Activated naive CD4-positive, alpha-beta T cell treated with anti-CD3 and anti-CD28 coated beads, Interleukin-2, amount 50 U/mL, for 24 hours (primary cell): ENCODE results near the gene INPP5B.

Experiments
- H3K27ac Mint-ChIP-seq: one replicate; pipeline ENCODE4 v1.8.0; 2021; ENCODE audit warnings: mild to moderate bottlenecking, mixed read lengths
- H3K27me3 Mint-ChIP-seq: one replicate; pipeline ENCODE4 v1.8.0; 2021; ENCODE audit warnings: mixed read lengths
- H3K36me3 Mint-ChIP-seq: one replicate; pipeline ENCODE4 v1.8.0; 2021; ENCODE audit warnings: mixed read lengths
- H3K4me1 Mint-ChIP-seq: one replicate; pipeline ENCODE4 v1.8.0; 2021; ENCODE audit warnings: mixed read lengths
- H3K4me3 Mint-ChIP-seq: one replicate; pipeline ENCODE4 v1.8.0; 2021; ENCODE audit warnings: mild to moderate bottlenecking, mixed read lengths
- H3K9me3 Mint-ChIP-seq: one replicate; pipeline ENCODE4 v1.8.0; 2021; ENCODE audit warnings: mixed read lengths

Gene INPP5B

DNA sequence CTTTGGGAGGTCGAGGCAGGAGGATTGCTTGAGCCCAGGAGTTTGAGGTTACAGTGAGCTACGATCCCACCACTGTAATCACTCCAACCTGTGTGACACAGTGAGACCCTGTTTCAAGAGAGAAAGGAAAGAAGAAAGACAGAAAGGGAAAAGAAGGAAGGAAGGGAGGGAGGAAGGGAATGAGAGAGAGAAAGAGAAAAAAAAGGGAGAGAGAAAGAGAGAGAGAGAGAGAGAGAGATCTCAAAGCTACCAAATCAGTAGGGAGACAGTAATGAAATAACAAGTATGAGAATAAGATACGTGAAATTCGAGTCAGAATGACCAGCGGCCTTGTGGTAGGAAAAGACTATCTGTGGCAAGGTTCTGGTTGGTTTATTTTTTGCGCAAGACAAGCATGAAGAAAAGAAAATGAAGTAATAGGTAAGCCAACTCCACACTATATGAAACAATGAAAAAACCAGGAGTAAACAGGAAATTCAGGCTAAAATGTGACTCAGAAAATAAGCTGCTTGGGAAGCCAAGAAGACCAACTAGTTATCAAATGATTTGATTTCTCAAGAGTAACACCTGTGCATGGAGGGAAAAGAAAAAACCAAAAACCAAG lies 96.4 kb downstream of the INPP5B start:
- Mint-ChIP-seq H3K27ac (no peak overlapping the region), H3K4me3 (no peak overlapping the region), H3K4me1 (peaks cover 57% of the 10 kb centered on the region), H3K27me3 (no peaks in the 10 kb centered on the region), H3K36me3 (peaks cover 8% of the 10 kb centered on the region), H3K9me3 (no peaks in the 10 kb centered on the region)

DNA sequence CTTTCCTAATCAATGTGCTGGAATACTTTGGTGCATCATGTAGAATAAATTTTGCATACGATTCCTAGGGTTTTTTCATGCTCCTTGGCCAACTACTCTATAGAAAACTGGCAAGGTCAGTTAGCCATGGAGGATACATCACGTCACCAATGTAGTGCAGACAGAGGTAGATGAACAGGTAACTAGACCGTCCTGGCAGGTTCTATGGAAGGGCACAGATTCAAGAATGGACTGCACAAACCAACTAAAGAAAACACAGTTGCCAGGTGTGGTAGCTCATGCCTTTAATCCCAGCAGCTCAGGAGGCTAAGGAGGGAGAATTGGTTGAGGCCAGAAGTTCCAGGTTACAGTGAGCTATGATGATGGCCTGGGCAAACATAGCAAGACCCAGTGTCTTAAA lies 97.4 kb downstream of the INPP5B start:
- H3K4me3 Mint-ChIP-seq, result no peak overlapping the region
- H3K4me1 Mint-ChIP-seq, result peaks cover 57% of the 10 kb centered on the region
- H3K36me3 Mint-ChIP-seq, result peaks cover 7% of the 10 kb centered on the region
- no peaks in the 10 kb centered on the region for H3K27me3 Mint-ChIP-seq
- H3K27ac Mint-ChIP-seq, result no peak overlapping the region
- no peaks in the 10 kb centered on the region for H3K9me3 Mint-ChIP-seq

DNA sequence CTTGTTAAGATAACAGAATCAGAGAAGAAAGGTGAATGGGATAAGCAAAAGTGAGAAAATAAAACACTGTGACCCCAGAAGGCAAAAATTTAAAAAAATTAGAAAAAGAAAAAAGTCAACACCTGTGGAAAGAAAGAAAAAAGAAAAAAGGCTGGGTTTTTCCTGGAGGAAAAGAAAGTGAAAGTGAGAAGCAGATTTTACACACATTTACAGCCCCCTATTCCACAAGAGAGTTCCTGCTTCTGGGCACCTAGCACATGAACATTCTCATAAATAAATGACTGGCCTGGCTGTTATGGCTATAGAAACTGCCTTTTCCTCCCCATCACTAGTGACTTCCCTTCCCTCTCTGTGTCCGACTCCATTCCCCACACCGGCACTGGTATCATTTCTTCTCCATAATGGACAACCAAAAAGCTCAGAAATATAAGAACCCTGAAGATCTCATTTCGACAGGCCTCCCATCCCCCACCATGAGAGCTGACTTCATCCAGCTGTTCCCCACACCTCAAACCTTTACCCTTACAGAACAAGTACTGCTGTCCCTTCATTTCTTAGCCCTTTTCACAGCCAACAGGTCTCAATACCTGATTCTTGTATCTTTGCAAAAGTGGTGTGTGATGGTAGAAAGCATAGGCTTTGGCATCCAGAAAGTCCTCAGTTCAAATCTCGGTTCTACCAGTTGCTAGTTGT lies 100.1 kb downstream of the INPP5B start:
- Mint-ChIP-seq H3K4me1 (peaks cover 58% of the 10 kb centered on the region), H3K36me3 (peaks cover 4% of the 10 kb centered on the region), H3K4me3 (peak overlapping the region; percentile 59), H3K27me3 (no peaks in the 10 kb centered on the region), H3K27ac (peak overlapping the region; percentile 52), H3K9me3 (no peaks in the 10 kb centered on the region)

DNA sequence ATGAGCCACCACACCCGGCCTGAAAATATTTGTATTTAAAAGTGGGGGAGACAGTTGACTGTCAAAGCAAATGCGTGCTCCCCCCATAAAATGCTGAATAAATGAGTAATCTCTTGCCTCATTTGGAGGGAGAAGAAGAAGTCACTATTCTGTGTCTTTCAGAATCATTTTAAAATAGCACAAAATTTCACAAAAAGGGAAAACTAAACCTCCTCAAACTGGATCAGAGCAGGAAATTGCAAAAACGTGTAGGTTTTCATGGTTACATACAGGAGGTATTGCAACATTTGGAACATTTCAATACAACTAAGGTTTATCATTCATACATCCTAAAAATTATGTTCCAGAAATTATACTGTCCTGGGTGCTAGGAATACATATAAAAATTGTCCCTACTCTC lies 101.1 kb downstream of the INPP5B start:
- Mint-ChIP-seq H3K4me3 (peak overlapping the region; percentile 59), H3K9me3 (no peaks in the 10 kb centered on the region), H3K4me1 (peaks cover 58% of the 10 kb centered on the region), H3K36me3 (peaks cover 4% of the 10 kb centered on the region), H3K27me3 (no peaks in the 10 kb centered on the region), H3K27ac (peak overlapping the region; percentile 13)

DNA sequence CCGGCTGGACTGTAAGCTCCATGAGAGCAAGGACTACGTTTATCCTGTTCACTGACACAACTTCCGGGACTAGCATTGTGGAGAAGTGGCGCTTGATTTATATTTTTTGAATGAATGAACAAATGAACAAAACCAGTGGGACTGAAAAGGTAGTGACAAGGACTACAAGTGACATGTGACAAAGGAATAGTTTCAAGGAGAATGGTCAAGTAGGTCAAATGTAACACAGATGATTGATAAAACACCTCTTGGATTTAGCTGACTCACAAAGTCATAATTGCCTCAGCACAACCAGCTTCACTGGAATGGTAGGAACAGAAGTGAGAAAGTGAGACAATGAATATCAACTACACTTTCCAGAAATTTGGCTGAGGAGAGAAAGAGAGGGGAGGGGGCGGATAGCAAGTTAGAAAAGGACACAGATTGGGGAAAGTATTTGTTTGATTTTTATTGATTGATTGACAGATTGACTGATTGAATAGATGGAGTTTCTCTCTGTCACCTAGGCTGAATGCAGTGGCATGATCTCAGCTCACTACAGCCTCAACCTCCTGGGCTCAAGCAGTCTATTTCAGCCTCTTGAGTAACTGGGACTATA lies 101.7 kb downstream of the INPP5B start:
- Mint-ChIP-seq H3K27ac (peak overlapping the region; percentile 60), H3K27me3 (no peaks in the 10 kb centered on the region), H3K9me3 (no peaks in the 10 kb centered on the region), H3K36me3 (peaks cover 4% of the 10 kb centered on the region), H3K4me3 (no peak overlapping the region), H3K4me1 (peaks cover 58% of the 10 kb centered on the region)

DNA sequence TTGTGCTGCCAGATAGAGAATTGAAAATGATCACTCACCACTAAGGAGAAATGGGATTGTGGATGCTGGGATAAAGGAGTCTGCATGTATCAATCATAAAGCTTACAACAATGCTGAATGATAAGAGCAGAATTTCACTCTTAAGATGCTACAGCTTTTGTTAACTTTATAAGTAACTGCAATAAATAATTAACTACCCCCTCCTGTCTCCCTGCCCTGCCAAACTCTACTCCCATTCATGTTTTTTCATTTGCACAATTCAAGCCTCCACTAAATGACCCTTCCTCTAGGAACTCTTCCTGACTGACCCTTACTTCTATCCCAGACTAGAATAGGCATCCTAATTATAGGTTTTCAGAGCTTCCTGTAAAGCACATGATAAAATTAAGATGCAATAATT lies 102.3 kb downstream of the INPP5B start:
- no peak overlapping the region for H3K27ac Mint-ChIP-seq
- H3K36me3 Mint-ChIP-seq, result peaks cover 7% of the 10 kb centered on the region
- no peaks in the 10 kb centered on the region for H3K9me3 Mint-ChIP-seq
- H3K4me3 Mint-ChIP-seq, result no peak overlapping the region
- peaks cover 58% of the 10 kb centered on the region for H3K4me1 Mint-ChIP-seq
- H3K27me3 Mint-ChIP-seq, result no peaks in the 10 kb centered on the region

DNA sequence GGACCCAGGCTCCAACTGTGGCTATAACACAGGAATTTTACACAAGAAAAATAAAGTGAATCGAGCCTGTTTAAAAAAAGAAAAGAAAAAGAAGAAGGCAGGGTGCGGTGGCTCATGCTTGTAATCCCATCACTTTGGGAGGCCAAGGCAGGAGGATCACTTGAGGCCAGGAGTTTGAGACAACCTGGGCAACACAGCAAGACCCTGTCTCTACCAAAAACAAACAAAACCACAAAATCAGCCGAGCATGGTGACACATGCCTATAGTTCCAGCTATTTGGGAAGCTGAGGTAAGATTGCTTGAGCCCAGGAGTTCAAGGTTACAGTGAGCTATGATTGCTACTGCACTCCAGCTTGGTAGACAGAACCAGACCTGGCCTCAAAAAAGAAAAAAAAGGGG lies 105.2 kb downstream of the INPP5B start:
- Mint-ChIP-seq H3K9me3 (no peaks in the 10 kb centered on the region), H3K27me3 (no peaks in the 10 kb centered on the region), H3K27ac (no peak overlapping the region), H3K4me1 (peaks cover 38% of the 10 kb centered on the region), H3K36me3 (peaks cover 11% of the 10 kb centered on the region), H3K4me3 (no peak overlapping the region)

DNA sequence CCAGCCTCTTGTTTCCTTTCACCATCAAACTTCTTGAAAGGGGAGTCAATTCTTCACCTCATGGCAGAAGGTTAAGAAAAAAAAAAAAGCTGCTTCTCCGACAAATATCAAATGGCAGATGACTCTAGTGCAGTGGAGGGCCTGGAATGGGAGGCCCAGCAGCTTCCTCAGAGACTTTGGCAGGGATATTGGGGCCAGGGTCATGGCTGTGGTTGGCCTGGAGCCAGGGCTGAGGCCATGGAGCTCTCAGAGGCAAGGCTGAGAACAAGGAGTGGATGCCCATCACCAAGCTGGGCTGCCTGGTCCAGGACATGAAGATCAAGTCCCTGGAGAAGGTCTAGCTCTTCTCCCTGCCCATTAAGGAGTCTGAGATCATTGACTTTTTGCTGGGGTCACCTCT lies 106.1 kb downstream of the INPP5B start:
- Mint-ChIP-seq H3K36me3 (peaks cover 11% of the 10 kb centered on the region), H3K9me3 (no peaks in the 10 kb centered on the region), H3K27me3 (no peaks in the 10 kb centered on the region), H3K4me1 (peaks cover 28% of the 10 kb centered on the region), H3K27ac (no peak overlapping the region), H3K4me3 (no peak overlapping the region)

DNA sequence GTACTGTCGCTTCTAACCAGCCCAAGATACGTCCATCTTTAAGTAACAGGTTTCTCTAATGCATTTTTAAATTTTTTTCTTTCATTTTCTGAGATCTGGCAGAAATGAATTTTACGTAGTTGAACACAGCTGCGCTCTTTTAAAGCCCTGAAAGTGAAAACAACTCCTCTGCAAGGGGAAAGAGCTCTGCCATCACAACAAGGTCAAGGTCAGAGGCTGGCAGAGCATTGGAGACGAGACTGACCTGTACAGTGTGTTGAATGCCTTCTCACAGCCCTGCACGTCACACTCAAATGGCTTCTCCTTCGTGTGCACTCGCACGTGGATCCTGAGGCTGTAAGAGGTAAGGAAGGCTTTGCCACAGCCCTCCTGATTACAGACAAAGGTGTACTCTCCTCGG lies 107.2 kb downstream of the INPP5B start:
- Mint-ChIP-seq H3K4me1 (peaks cover 18% of the 10 kb centered on the region), H3K27me3 (no peaks in the 10 kb centered on the region), H3K4me3 (no peak overlapping the region), H3K27ac (no peak overlapping the region), H3K36me3 (peaks cover 13% of the 10 kb centered on the region), H3K9me3 (no peaks in the 10 kb centered on the region)

DNA sequence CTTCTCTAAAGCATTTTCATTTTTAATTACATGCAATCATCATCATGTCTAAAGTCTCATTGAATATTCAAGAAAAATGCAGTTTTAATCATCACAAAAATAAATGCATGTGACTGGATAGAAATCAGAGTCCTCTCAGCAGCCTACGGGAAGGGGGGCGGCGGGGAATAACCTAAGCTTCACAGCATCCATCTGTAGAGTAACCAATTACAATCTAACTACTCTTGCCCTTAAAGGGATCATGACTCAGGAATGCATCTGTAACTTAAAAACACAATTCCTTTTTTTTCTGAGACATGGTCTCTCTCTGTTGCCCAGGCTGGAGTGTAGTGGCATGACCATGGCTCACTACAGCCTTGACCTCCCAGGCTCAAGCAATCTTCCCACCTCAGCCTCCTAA lies 110.1 kb downstream of the INPP5B start:
- no peak overlapping the region for H3K27ac Mint-ChIP-seq
- H3K4me1 Mint-ChIP-seq, result no peaks in the 10 kb centered on the region
- H3K27me3 Mint-ChIP-seq, result no peaks in the 10 kb centered on the region
- no peaks in the 10 kb centered on the region for H3K9me3 Mint-ChIP-seq
- H3K36me3 Mint-ChIP-seq, result peaks cover 21% of the 10 kb centered on the region
- no peak overlapping the region for H3K4me3 Mint-ChIP-seq

DNA sequence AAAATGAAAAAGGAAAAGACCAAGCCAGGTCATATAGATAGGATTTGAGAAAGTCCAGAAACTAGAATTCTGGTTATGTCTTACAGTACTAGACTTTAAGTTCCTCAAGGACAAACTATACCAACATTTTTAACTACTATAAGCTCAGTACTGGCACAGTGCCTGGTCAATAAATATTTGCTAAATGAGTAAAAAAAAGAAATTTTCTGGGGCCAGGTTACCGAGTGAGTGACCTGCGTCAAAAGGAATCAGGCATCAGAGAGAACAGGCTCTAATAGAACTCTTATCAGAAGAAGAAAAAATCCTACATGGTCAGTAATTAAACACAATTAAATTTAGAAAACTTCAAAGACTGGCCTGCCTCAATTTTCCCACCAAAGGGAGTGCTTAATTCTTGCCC lies 115.0 kb downstream of the INPP5B start:
- H3K4me1 Mint-ChIP-seq, result no peaks in the 10 kb centered on the region
- H3K4me3 Mint-ChIP-seq, result no peak overlapping the region
- H3K9me3 Mint-ChIP-seq, result no peaks in the 10 kb centered on the region
- H3K36me3 Mint-ChIP-seq, result peaks cover 25% of the 10 kb centered on the region
- no peaks in the 10 kb centered on the region for H3K27me3 Mint-ChIP-seq
- no peak overlapping the region for H3K27ac Mint-ChIP-seq

DNA sequence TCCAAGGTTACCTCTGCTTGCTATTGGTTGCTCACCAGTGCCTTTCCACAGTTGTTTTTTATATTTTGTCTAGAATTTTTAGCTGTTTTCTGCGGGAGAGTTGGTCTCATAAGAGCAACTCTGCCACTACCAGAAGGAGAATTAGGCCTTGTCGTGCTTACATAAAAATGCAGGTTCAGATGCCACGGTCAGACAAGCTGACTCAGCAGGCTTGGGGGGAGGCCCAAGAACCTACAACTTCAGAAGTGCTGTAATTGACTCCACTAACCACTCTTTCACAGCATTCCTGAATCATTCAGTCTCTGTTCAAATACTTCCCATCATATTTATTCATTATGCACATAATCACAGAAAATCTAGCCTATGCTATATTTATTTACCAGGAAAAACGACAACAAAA lies 115.7 kb downstream of the INPP5B start:
- H3K9me3 Mint-ChIP-seq, result no peaks in the 10 kb centered on the region
- H3K4me3 Mint-ChIP-seq, result no peak overlapping the region
- H3K4me1 Mint-ChIP-seq, result no peaks in the 10 kb centered on the region
- no peak overlapping the region for H3K27ac Mint-ChIP-seq
- H3K36me3 Mint-ChIP-seq, result peaks cover 25% of the 10 kb centered on the region
- no peaks in the 10 kb centered on the region for H3K27me3 Mint-ChIP-seq

DNA sequence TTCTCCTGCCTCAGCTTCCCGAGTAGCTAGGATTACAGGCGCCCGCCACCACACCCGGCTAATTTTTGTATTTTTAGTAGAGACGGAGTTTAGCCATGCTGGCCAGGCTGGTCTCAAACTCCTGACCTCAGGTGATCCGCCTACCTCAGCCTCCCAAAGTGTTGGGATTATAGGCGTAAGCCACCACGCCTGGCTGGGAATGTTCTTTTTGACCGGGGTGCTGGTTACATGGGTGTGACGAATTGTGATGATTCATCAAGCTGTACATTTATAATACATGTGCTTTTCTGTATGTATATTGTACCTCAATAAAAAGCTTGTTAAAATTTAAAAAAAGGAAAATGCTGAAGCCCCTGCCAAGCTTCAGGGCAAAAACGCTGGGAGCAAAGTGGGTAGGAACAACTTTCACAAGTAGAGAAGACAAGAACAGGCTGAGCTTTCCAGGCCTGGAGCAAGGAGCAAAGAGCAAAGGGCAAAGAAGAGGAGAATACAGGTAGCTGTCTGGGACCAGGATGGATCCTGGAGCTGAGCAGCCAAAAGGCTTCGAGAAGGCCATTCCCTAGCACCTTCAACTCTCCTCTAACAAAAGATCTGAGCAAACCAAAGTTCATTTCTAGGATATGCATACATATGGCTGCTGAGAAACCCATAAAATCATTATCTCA lies 118.3 kb downstream of the INPP5B start:
- no peaks in the 10 kb centered on the region for H3K9me3 Mint-ChIP-seq
- no peak overlapping the region for H3K27ac Mint-ChIP-seq
- H3K4me3 Mint-ChIP-seq, result no peak overlapping the region
- H3K27me3 Mint-ChIP-seq, result no peaks in the 10 kb centered on the region
- peaks cover 21% of the 10 kb centered on the region for H3K36me3 Mint-ChIP-seq
- peaks cover 9% of the 10 kb centered on the region for H3K4me1 Mint-ChIP-seq

DNA sequence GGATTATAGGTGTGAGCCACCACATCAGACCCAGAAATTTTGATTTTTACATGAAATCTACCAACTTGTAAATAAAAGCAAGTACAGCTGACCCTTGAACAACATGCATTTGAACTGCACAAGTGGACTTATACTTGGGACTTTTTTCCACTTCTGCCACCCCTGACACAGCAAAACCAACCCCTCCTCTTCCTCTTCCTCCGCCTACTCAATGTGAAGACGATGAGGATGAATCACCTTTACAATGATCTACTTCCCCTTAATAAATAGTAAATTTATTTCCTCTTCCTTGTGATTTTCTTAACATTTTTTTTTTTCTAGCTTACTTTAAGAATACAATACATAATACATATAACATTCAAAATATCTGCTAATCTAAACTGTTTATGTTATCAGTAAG lies 121.3 kb downstream of the INPP5B start:
- no peaks in the 10 kb centered on the region for H3K27me3 Mint-ChIP-seq
- no peak overlapping the region for H3K4me3 Mint-ChIP-seq
- H3K27ac Mint-ChIP-seq, result peak overlapping the region; percentile 72
- peaks cover 16% of the 10 kb centered on the region for H3K4me1 Mint-ChIP-seq
- H3K9me3 Mint-ChIP-seq, result no peaks in the 10 kb centered on the region
- peaks cover 17% of the 10 kb centered on the region for H3K36me3 Mint-ChIP-seq

DNA sequence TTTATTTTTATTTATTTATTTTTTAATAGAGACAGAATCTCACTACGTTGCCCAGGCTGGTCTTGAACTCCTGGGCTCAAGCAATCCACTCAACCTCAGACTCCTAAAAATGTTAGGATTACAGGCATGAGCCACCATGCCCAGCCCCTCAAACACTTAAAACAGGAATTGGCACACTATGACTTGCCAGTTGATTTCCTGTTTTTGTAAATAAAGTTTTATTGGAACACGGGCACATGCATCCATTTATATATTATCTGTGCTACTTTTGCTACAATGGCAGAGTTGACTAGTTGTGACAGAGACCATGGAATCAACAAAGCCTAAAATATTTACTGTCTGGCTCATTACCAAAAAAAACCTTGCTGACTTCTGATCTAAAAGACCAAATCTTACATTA lies 122.9 kb downstream of the INPP5B start:
- no peak overlapping the region for H3K27ac Mint-ChIP-seq
- H3K4me3 Mint-ChIP-seq, result no peak overlapping the region
- no peaks in the 10 kb centered on the region for H3K27me3 Mint-ChIP-seq
- H3K36me3 Mint-ChIP-seq, result peaks cover 19% of the 10 kb centered on the region
- H3K9me3 Mint-ChIP-seq, result no peaks in the 10 kb centered on the region
- peaks cover 16% of the 10 kb centered on the region for H3K4me1 Mint-ChIP-seq
